Activated naive CD4-positive, alpha-beta T cell treated with anti-CD3 and anti-CD28 coated beads, Interleukin-2, amount 50 U/mL, for 72 hours (primary cell): ENCODE data around the gene POLR2H. TPM values are rescaled to one million over a fixed set of nuclear protein-coding genes. Genes with fewer than 3 reads are reported as not detected.

Experiments used
- ATAC-seq, 2 donors: fragments of 150-1000 bp; cut with Tn5 transposase; 2 replicates each; pipeline ENCODE4 v1.10.0; 2021; ENCODE audit warnings: mild to moderate bottlenecking in 2 of 2, moderate library complexity in 2 of 2
- DNase-seq, 2 donors: peaks; one replicate each; pipeline ENCODE4 v3.0.0; 2021 to 2022; ENCODE audit warnings: low spot score in 2 of 2
- H3K27ac Mint-ChIP-seq, 2 donors: one replicate each; pipeline ENCODE4 v1.8.0; 2022; ENCODE audit warnings: mild to moderate bottlenecking in 2 of 2, mixed read lengths in 2 of 2
- H3K36me3 Mint-ChIP-seq, 2 donors: one replicate each; pipeline ENCODE4 v1.8.0; 2022; ENCODE audit warnings: mixed read lengths in 2 of 2
- H3K9me3 Mint-ChIP-seq, 2 donors: one replicate each; pipeline ENCODE4 v1.8.0; 2022; ENCODE audit warnings: mixed read lengths in 2 of 2
- total RNA-seq, 2 donors: library from RNA; stranded (reverse); gene quantifications; one replicate each; pipeline ENCODE4 v1.2.3, GENCODE V29; 2022

Gene POLR2H
- total RNA-seq, 2 donors from 2014 or later, result 112 to 177 TPM

GRCh38 chr3:184386047-184386806 is 24.7 kb downstream of the POLR2H start:
- no peaks in the 10 kb centered on the region for H3K36me3 Mint-ChIP-seq
- no peak overlapping the region for H3K27ac Mint-ChIP-seq
- DNase-seq (no peak), ATAC-seq (no peak)
- H3K9me3 Mint-ChIP-seq, result no peaks in the 10 kb centered on the region

GRCh38 chr3:184387174-184387714 is 25.7 kb downstream of the POLR2H start:
- H3K36me3 Mint-ChIP-seq, result no peaks in the 10 kb centered on the region

GRCh38 chr3:184388164-184388935 is 26.8 kb downstream of the POLR2H start:
- ATAC-seq, result no peak
- Mint-ChIP-seq H3K9me3 (no peaks in the 10 kb centered on the region), H3K27ac (no peak overlapping the region), H3K36me3 (no peaks in the 10 kb centered on the region)
- DNase-seq, result no peak

More at GRCh38 chr3:184387174-184387714, 25.7 kb downstream of the POLR2H start:
- Mint-ChIP-seq H3K9me3 (no peaks in the 10 kb centered on the region), H3K27ac (no peak overlapping the region)
- DNase-seq (no peak), ATAC-seq (no peak)

- ATAC-seq (no peak), DNase-seq (no peak)
- H3K27ac Mint-ChIP-seq, result no peak overlapping the region
- H3K9me3 Mint-ChIP-seq, result no peaks in the 10 kb centered on the region
- no peaks in the 10 kb centered on the region for H3K36me3 Mint-ChIP-seq
Measured at GRCh38 chr3:184388936-184389230, 27.4 kb downstream of the POLR2H start.

GRCh38 chr3:184389384-184389783 is 27.9 kb downstream of the POLR2H start:
- no peak for DNase-seq
- H3K36me3 Mint-ChIP-seq, result no peaks in the 10 kb centered on the region
- no peak overlapping the region for H3K27ac Mint-ChIP-seq
- H3K9me3 Mint-ChIP-seq, result no peaks in the 10 kb centered on the region
- no peak for ATAC-seq

GRCh38 chr3:184389935-184390528 is 28.5 kb downstream of the POLR2H start:
- no peak for ATAC-seq
- Mint-ChIP-seq H3K27ac (no peak overlapping the region), H3K36me3 (no peaks in the 10 kb centered on the region)

GRCh38 chr3:184391266-184391665 is 29.8 kb downstream of the POLR2H start:
- Mint-ChIP-seq H3K36me3 (no peaks in the 10 kb centered on the region), H3K9me3 (no peaks in the 10 kb centered on the region), H3K27ac (no peak overlapping the region)
- DNase-seq (no peak), ATAC-seq (no peak)

More at GRCh38 chr3:184389935-184390528, 28.5 kb downstream of the POLR2H start:
- no peaks in the 10 kb centered on the region for H3K9me3 Mint-ChIP-seq
- no peak for DNase-seq

- Mint-ChIP-seq H3K27ac (no peak overlapping the region), H3K9me3 (no peaks in the 10 kb centered on the region), H3K36me3 (no peaks in the 10 kb centered on the region)
- DNase-seq (no peak), ATAC-seq (no peak)
Measured at GRCh38 chr3:184395320-184395660, 33.8 kb downstream of the POLR2H start.

- no peak overlapping the region for H3K27ac Mint-ChIP-seq
- H3K36me3 Mint-ChIP-seq, result no peaks in the 10 kb centered on the region
- no peaks in the 10 kb centered on the region for H3K9me3 Mint-ChIP-seq
- no peak for ATAC-seq
- no peak for DNase-seq
Measured at GRCh38 chr3:184399410-184399809, 37.9 kb downstream of the POLR2H start.

GRCh38 chr3:184405075-184406030 is 43.8 kb downstream of the POLR2H start:
- Mint-ChIP-seq H3K9me3 (no peaks in the 10 kb centered on the region), H3K27ac (no peak overlapping the region), H3K36me3 (no peaks in the 10 kb centered on the region)
- DNase-seq, result no peak
- ATAC-seq, result no peak

- no peak for ATAC-seq
- Mint-ChIP-seq H3K36me3 (no peaks in the 10 kb centered on the region), H3K27ac (peak overlapping the region in 1 of 2 donors; percentile 68)
Measured at GRCh38 chr3:184409331-184409926, 47.9 kb downstream of the POLR2H start.

GRCh38 chr3:184409946-184410500 is 48.5 kb downstream of the POLR2H start:
- no peaks in the 10 kb centered on the region for H3K9me3 Mint-ChIP-seq
- no peak for DNase-seq
- no peak for ATAC-seq
- H3K36me3 Mint-ChIP-seq, result no peaks in the 10 kb centered on the region
- peak overlapping the region in 1 of 2 donors; percentile 68 for H3K27ac Mint-ChIP-seq

More at GRCh38 chr3:184409331-184409926, 47.9 kb downstream of the POLR2H start:
- H3K9me3 Mint-ChIP-seq, result no peaks in the 10 kb centered on the region
- no peak for DNase-seq

GRCh38 chr3:184414418-184415202 is 53.1 kb downstream of the POLR2H start:
- H3K9me3 Mint-ChIP-seq, result no peaks in the 10 kb centered on the region
- no peaks in the 10 kb centered on the region for H3K36me3 Mint-ChIP-seq
- H3K27ac Mint-ChIP-seq, result no peak overlapping the region
- DNase-seq (no peak), ATAC-seq (no peak)

GRCh38 chr3:184415203-184415490 is 53.6 kb downstream of the POLR2H start:
- ATAC-seq (no peak), DNase-seq (no peak)
- H3K36me3 Mint-ChIP-seq, result no peaks in the 10 kb centered on the region
- H3K9me3 Mint-ChIP-seq, result no peaks in the 10 kb centered on the region
- no peak overlapping the region for H3K27ac Mint-ChIP-seq

GRCh38 chr3:184417619-184418327 is 56.3 kb downstream of the POLR2H start:
- Mint-ChIP-seq H3K9me3 (no peaks in the 10 kb centered on the region), H3K27ac (no peak overlapping the region)
- peak; percentile 98 to 99 for ATAC-seq

More at GRCh38 chr3:184417619-184418327, 56.3 kb downstream of the POLR2H start:
- peak; percentile 62 to 73 for DNase-seq
- no peaks in the 10 kb centered on the region for H3K36me3 Mint-ChIP-seq
